Natural killer cell (primary cell): Measurements from ENCODE around the gene IKZF3. TPM values are rescaled to one million over a fixed set of nuclear protein-coding genes. Genes with fewer than 3 reads are reported as not detected.

Source experiments
- total RNA-seq, 4 donors: library from RNA; stranded (reverse); fragments of 120-200 nt in 1 of 4; gene quantifications; one replicate each; pipeline versions ENCODE4 v1.2.3 to v1.2.4, GENCODE V29; 2013 to 2022

Gene IKZF3
- total RNA-seq, 3 donors from 2014 or later (not counting 1 experiment from before 2014, with no cell fraction given): 134 to 162 (median 139) TPM

Other genes starting within 250 kb of the IKZF3 start
- not detected for gene PPP1R1B, start 237.4 kb downstream of the IKZF3 start, total RNA-seq
- gene STARD3, start 227.2 kb downstream of the IKZF3 start, total RNA-seq: 100 to 1,000 TPM in 2 of 3 donors, 10 to 100 TPM in 1; 97.1 to 115 (median 105) TPM
- gene TCAP, start 199.0 kb downstream of the IKZF3 start, total RNA-seq: 1 to 10 TPM; 1.3 to 3.8 (median 2.4) TPM
- gene PNMT, start 195.9 kb downstream of the IKZF3 start, total RNA-seq: 1 to 10 TPM; 1.2 to 2.5 (median 2.2) TPM
- 10 to 100 TPM; 45.8 to 57.8 (median 52.4) TPM for gene PGAP3, start 176.3 kb downstream of the IKZF3 start, total RNA-seq
- gene ERBB2, start 164.2 kb downstream of the IKZF3 start, total RNA-seq: 100 to 1,000 TPM in 1 of 3 donors, 10 to 100 TPM in 2; 77.6 to 115 (median 82.1) TPM
- gene MIEN1, start 133.8 kb downstream of the IKZF3 start, total RNA-seq: 10 to 100 TPM; 48.8 to 55.2 (median 51.6) TPM
- under 1 TPM in 1 of 3 donors, not detected in 2; 0.27 TPM for gene GRB7, start 126.4 kb downstream of the IKZF3 start, total RNA-seq
- gene ZPBP2, start 3.9 kb upstream of the IKZF3 start, total RNA-seq: not detected
- 10 to 100 TPM; 18.3 to 49.2 (median 21.4) TPM for gene GSDMB, start 54.3 kb upstream of the IKZF3 start, total RNA-seq
- gene ORMDL3, start 63.3 kb upstream of the IKZF3 start, total RNA-seq: 100 to 1,000 TPM in 1 of 3 donors, 10 to 100 TPM in 2; 61.6 to 121 (median 77.2) TPM
- not detected for gene LRRC3C, start 63.4 kb upstream of the IKZF3 start, total RNA-seq
- 1 to 10 TPM; 1.1 to 3.2 (median 2.1) TPM for gene GSDMA, start 98.7 kb upstream of the IKZF3 start, total RNA-seq
- gene PSMD3, start 116.5 kb upstream of the IKZF3 start, total RNA-seq: 10 to 100 TPM; 66.1 to 83.8 (median 78.9) TPM
- gene CSF3, start 151.1 kb upstream of the IKZF3 start, total RNA-seq: not detected
- gene MED24, start 190.1 kb upstream of the IKZF3 start, total RNA-seq: 100 to 1,000 TPM; 115 to 141 (median 126) TPM
- 10 to 100 TPM; 40.8 to 55.7 (median 42.3) TPM for gene THRA, start 198.7 kb upstream of the IKZF3 start, total RNA-seq
- 10 to 100 TPM in 1 of 3 donors, 1 to 10 TPM in 2; 8.8 to 10.1 (median 9.9) TPM for gene NR1D1, start 236.3 kb upstream of the IKZF3 start, total RNA-seq